GM12891 (cell line): ENCODE results near the gene SETBP1.

Experiments
- POLR2A ChIP-seq: IDR thresholded peaks from 2 replicates; pipeline ENCODE4 v1.6.1; 2011; ENCODE audit warnings: low read depth, low read length, control low read depth
- POLR2AphosphoS5 ChIP-seq: IDR thresholded peaks from 2 replicates; pipeline ENCODE4 v1.6.1; 2011; ENCODE audit warnings: low read depth, low read length, control low read depth
- SPI1 ChIP-seq: IDR thresholded peaks from 2 replicates; pipeline ENCODE4 v1.6.1; 2011; ENCODE audit warnings: low read depth, low read length, control low read depth
- TAF1 ChIP-seq: IDR thresholded peaks from 2 replicates; pipeline ENCODE4 v1.6.1; 2011; ENCODE audit warnings: low read depth, low read length, control low read depth

DNA sequence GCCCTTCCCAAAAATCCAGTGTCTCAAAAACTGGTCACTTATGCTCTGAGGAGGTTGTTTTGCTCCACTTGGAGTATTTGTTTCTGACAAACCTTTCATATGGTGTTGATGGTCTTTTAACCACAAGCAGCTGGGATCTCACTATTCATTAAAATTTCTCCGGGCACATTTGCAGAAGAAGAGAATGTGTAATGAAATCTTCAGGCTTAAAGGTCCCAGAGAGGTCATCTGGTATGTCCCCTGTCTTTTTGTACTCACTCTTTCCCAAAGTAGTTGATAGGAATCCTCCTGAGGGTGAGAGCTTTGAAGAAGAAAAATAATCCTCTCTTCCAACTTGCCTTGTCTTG lies 430.8 kb downstream of the SETBP1 start:
- no peak for TF ChIP-seq SPI1
- TF ChIP-seq POLR2A: no peak
- no peak for TF ChIP-seq POLR2AphosphoS5
- TF ChIP-seq TAF1: no peak
